Fibroblast of the aortic adventitia (primary cell): ENCODE measurements around the gene DHX15. TPM values are rescaled to one million over a fixed set of nuclear protein-coding genes. Genes with fewer than 3 reads are reported as not detected.
A peak's percentile ranks its signal among the peaks of the same experiment; 100 is the strongest.

Source experiments
- DNase-seq: peaks from one replicate; pipeline ENCODE4 v3.0.0-alpha.2; 2010; ENCODE audit warnings: low read depth
- H3K4me3 ChIP-seq: 2 replicates; pipeline ENCODE4 v1.5.1; 2011; ENCODE audit warnings: low read depth, mild to moderate bottlenecking, control low read depth, low read length, moderate library complexity
- total RNA-seq: library from RNA; depleted of rRNA; stranded (reverse); fragments of >200 nt; gene quantifications from 2 replicates; pipeline ENCODE4 v1.2.3, GENCODE V29; 2012; ENCODE audit warnings: low replicate concordance
- TF ChIP-seq, protein P1 (sequence below): IDR thresholded peaks from 2 replicates; pipeline ENCODE4 v1.5.1; 2011; ENCODE audit warnings: mild to moderate bottlenecking, low read length, control low read depth, inconsistent platforms; ENCODE audit not compliant: insufficient read depth

The DHX15 gene
- 141 and 165 TPM in 2 replicates for total RNA-seq

DNA sequence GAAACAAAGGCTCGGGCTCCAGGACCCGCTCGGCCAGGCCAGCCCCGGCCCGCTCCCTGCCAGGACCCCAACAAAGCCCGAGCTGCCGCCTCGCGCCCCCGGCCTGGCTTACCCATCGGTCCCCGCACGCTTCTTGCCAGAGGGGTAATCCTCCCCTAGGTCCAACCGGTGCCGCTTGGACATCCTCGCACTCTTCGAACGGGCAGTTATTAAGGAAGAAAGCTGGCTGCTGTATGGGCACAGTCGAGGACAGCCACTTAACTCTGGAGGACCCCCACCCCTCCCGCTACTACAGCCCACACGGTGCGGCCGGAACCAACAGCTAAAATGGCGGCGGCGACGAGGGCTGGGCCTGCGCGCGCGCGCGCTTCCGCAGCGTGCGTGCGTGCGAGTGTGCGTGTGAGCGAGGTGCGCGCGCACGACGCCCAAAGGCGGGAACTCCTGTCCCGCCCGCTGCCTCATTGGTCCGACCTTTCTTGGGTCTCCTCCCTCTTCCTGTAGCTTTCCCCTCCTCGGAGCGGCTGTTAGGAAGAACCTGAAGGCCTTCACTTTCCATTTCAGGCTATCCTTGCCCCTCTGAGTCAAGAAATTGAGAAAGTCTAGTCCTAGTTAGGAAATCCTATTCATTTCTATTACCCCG lies at the start of gene DHX15:
TSS of gene DHX15 (minus strand) at position 344 of the 640 bp plus-strand sequence. CDS start at position 183, 161 bp downstream.
- TF ChIP-seq, protein P1, sequence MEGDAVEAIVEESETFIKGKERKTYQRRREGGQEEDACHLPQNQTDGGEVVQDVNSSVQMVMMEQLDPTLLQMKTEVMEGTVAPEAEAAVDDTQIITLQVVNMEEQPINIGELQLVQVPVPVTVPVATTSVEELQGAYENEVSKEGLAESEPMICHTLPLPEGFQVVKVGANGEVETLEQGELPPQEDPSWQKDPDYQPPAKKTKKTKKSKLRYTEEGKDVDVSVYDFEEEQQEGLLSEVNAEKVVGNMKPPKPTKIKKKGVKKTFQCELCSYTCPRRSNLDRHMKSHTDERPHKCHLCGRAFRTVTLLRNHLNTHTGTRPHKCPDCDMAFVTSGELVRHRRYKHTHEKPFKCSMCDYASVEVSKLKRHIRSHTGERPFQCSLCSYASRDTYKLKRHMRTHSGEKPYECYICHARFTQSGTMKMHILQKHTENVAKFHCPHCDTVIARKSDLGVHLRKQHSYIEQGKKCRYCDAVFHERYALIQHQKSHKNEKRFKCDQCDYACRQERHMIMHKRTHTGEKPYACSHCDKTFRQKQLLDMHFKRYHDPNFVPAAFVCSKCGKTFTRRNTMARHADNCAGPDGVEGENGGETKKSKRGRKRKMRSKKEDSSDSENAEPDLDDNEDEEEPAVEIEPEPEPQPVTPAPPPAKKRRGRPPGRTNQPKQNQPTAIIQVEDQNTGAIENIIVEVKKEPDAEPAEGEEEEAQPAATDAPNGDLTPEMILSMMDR: no peak
- peak within 1 kb of the TSS; percentile 96 for H3K4me3 ChIP-seq
- peak; percentile 97 for DNase-seq

DNA sequence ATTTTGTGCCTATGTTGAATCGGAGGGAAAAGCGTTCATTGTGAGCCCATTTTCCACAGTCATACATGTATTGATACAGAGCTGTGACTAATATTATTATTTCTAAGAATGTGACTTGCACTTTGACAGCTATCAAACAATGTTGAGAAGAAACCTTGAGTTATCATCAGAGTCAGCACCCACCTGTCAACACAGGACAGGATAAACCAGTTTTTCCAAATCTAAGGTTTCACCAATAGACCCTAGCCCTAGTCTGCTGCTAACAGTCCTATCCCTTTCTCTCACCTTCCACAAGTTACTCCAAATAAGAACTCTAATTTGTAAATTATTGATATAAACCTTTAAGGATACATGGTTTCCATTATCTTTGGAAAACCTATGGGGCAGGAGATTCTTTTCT lies 47.7 kb upstream of the DHX15 start:
- H3K4me3 ChIP-seq: no peak overlapping the region
- TF ChIP-seq, protein P1: no peak
- no peak for DNase-seq

DNA sequence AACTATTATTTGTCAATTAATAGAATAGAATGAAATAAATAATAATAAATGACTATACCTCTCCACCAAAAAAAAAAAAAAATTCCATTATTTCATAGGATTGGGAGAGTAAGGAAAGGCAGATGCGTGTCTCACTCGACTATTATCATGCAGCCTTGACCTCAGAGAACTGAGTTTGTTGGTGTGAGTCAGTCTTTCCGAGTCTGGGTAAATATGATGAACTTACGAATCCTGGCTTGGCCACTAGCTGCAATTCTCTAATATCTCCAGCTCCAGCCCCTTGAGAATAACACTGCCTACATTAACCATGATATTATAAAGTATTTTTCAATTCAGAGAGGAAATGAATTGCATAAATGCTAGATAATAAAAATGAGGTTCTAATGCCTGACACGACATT lies 46.6 kb upstream of the DHX15 start:
- DNase-seq: peak; percentile 94
- no peak overlapping the region for H3K4me3 ChIP-seq
- TF ChIP-seq, protein P1: no peak

DNA sequence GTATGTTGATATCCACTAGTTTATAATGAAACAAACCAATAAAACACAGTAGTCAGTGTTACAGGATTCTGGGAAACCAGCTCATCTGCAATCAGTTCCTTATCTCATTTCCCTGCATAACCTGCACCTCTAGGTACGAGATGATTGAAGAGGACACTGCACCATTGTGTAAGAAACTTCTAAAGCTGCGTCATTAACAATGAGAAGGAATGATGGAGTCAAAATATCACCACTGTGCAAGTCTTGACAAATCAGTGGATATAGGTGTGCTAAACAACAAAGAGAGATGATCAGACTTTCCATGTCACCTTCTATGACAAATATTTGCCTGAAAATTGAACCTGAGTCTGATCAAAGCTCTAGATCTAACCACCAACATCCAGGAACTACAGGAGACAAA lies 40.7 kb upstream of the DHX15 start:
- DNase-seq: no peak
- H3K4me3 ChIP-seq: no peak overlapping the region
- TF ChIP-seq, protein P1: no peak

DNA sequence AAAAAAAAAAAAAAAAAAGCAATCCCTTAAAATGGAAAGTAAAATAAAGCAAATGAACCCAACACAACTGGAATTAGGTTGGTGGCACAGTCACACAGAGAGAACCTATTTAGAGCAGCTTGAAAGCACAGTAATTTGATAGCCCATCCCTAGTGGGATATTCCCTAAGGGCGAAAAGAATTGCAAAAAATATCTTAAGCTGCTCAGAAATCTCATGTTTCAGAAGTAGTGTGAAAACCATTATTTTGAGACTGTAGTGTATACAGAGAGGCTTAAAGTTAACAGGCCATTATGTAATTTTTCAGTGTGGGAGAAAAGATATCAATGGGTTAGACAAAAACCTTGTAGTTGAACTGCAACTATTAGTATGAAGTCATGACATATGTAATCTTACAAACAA lies 40.0 kb upstream of the DHX15 start:
- no peak for DNase-seq
- H3K4me3 ChIP-seq: no peak overlapping the region
- TF ChIP-seq, protein P1: no peak

DNA sequence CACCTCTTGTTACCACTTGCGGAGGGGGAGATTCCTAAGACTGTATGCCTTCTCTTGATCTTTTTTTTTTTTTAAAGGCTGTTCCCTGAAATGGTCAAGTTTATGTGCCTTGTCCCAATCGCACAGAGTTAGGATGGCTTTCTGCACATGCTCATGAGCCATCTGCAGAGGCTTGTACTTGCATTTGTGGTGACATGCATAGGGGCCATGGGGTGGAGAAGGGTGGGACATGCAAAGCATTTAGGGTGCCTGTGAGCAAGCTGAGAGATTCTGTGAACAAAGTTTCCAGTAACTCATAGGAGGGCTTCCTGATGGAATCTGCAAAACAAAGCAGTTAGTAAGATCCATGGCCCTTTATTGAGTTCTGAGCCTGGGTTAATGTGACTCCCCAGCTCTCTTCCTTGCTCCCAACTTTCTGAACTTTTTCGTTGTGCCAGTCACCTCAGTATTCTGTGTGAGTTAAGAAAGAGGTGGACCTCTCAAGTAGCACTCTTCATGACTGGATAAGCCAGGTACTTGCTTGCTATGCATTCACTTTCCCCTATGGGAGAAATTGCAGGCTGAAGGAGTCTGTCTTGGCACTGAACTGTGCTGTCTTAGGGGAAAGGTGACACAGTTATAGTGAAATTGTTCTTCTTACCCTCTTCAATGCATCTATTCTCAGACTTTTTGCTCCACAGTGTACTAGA lies 37.9 kb upstream of the DHX15 start:
- TF ChIP-seq, protein P1: no peak
- H3K4me3 ChIP-seq: no peak overlapping the region
- no peak for DNase-seq
